GM12874 (cell line): ENCODE data around the gene ZIC4.
A peak's percentile ranks its signal among the peaks of the same experiment; 100 is the strongest.

Experiments
- TF ChIP-seq, protein P1 (sequence below): IDR thresholded peaks from 2 replicates; pipeline ENCODE4 v1.5.1; 2011; ENCODE audit warnings: low read depth, mild to moderate bottlenecking, control low read depth, low read length, moderate library complexity; ENCODE audit not compliant: insufficient read depth

Gene ZIC4

DNA sequence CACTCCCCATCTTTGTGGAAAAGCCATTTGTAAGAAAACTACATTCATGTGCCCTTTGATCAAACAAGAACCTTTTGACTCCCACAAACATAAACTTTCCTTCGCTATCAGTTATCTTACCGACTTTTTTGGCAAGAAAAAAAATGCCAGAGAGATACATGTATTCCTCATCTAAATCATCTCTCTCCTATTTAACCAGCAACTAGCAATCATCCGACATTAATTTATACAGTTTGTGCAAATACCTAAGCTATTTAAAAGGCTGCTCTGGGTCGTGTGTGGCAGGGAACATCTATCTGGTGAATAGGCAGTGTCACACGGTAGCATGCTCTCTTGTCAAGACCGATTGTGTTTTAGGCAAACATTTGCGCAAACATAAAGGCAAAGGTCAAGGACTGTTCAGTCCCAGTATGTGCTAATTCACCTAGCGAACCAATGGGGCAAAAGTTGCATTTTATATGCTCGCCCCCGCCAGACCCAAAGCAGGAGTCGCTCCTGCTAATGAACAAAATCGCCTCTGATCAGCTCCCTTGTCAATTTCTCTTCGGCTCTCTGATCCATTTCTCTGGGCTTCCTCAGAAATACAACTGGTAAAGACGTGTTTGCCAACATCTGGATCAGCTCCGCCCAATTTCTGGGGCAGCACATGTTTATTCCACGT lies 37.7 kb downstream of the ZIC4 start:
- TF ChIP-seq, protein P1, sequence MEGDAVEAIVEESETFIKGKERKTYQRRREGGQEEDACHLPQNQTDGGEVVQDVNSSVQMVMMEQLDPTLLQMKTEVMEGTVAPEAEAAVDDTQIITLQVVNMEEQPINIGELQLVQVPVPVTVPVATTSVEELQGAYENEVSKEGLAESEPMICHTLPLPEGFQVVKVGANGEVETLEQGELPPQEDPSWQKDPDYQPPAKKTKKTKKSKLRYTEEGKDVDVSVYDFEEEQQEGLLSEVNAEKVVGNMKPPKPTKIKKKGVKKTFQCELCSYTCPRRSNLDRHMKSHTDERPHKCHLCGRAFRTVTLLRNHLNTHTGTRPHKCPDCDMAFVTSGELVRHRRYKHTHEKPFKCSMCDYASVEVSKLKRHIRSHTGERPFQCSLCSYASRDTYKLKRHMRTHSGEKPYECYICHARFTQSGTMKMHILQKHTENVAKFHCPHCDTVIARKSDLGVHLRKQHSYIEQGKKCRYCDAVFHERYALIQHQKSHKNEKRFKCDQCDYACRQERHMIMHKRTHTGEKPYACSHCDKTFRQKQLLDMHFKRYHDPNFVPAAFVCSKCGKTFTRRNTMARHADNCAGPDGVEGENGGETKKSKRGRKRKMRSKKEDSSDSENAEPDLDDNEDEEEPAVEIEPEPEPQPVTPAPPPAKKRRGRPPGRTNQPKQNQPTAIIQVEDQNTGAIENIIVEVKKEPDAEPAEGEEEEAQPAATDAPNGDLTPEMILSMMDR = no peak

DNA sequence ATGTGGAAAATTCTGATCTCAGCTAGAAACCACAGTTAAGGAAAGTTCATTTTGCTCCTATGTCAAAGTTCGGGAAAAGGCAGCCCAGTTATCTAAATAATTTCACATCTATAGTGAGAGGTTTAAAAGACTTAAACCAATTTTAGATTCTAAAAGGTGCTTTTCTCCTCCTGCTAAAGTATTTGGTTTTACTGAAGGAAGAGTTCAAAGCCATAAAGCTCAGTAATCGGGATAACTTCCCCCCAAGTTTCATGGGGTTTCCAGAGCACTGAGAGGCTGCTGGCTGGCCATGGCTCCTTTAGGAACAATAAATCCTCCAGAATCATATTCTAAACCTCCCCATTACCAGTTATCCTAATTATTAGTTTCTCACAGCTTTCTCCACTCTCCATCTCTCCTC lies 38.2 kb downstream of the ZIC4 start:
- TF ChIP-seq, protein P1 = no peak

DNA sequence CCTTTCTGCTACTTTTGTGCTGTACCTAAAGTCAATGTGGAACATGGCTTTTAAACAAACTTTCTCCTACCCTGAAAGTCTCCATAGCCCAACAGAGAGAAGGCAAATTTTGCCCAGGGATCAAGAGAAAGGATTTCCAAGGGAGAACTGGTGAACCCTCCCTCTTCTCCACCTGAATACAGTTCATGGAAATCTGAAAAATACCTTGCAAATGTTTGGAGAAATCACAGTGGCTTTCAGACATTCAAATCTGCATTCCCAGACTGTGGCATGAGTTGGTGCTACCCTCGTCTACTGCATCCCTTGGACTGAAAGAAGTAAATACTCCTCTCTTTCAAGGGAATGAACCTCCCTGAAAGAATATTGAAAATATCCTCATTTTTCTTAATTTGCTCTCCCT lies 38.7 kb downstream of the ZIC4 start:
- TF ChIP-seq, protein P1 = no peak

DNA sequence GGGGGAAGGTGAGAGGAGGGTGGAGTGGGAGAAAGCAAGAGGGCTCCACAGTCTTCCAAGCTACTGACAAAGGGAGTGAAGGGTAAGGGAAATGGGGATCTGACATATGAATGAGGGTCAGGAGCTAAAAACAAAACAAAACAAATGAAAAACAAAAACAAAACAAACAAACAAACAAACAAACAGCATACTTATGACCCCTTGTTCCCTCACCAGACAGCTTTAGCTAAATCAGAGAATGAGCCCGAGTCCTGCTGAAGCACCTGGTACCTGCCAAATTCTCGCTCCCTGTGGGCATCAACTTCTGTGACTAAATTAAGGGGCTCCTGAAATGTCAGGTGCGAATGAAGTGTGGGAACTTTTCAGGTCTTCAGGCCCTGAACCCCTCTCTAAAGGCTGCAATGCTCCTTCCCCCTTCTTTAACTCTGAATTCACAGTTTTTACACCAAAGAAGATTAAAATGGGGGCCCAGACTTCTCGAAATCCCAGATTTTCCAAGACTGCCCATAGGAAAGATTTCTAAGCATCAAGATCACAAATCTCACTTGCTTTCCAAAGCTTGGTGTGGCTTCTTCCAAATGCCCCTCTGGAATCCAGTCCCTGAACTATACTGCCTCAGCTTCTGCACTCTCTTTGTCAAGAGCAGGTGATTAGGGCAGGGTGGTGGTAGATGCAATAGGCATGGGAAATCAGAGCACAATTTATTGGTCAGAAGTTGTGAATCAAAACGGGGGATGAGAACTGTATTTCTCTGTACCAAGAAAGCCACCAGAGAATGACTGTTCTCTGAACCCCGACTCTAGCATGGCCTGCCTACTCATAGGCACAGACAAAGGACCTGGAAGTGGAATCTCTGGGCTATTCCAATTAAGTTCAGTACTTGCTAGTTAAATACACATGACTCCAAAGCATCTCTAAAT lies 40.9 kb downstream of the ZIC4 start:
- TF ChIP-seq, protein P1 = no peak

DNA sequence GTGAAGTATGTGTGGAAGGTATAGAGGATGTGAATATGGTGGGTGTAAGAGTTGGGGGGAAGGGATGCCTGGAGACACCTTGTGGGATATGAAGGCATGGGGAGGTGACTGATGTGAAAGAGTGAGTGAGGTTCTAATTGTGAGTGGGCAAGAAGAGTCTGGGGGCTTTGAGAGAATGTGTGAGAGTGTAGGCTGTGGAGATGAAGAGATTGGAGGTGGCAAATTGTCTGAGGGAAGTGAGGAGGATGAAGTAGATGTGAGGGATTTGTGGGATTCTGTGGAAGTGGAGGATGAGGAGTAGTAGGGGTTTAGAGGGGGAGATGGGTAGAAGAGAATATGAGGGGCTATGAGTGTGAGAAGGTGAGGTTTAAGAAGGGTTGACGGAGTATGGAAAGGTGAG lies 41.6 kb downstream of the ZIC4 start:
- TF ChIP-seq, protein P1 = no peak

DNA sequence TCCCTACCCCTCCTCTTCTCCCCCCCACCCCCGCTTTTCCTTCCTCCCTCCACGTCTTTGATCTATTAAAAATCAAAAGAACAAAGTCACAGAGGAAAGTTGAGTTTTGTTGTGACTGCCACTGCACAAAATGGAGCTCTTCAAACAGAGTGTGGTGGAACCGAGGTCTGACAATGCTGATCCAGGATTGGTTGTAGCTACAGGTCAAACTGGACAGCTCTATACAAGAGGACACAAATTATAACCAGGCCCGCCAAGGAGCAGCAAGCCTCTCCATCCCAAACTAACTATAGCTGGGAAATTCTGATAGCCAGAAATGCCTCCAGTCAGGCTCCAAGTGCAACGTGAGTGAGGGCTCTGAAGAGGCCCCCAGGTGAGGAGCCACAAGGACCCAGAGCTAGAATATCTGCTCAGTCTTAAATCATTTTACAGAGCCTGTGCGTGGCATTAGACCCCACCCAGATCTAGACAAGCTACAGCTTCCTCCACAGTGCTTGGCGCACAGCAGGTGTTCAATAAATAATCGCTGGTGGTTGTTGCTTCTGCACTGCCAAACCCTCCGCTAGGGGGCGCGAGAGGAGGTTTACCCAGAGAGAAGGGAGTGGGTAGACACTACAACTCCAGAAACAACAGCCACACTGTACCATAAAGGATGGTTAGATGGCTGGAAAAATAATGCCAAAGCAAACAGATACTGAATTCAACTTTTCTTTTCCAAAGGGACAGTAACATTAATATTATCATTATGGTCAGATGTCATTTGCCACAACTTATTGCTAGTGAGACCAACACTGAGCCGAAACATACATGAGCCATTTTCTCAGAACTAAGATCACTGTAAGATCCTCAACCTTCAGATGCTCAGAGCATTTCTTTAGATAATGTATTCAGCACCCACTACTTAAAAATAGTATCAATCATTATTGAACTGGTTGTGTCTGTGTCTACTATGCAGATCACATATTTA lies 44.6 kb downstream of the ZIC4 start:
- TF ChIP-seq, protein P1 = peak; percentile 71
